MCF 10A (cell line): ENCODE results near the gene BAZ1A. TPM values are rescaled to one million over a fixed set of nuclear protein-coding genes. Genes with fewer than 3 reads are reported as not detected.

Experiments used
- BruUV-seq: library from RNA; stranded (reverse); fragments of 400-500 nt; replicated peaks from 2 replicates; lab custom pipeline; 2021; lab: Mats Ljungman, UMichigan
- CTCF ChIA-PET: fragments of 300-600 bp; sonication (Branson Sonifier 250); formaldehyde crosslinking; extraction: SDS; loops from one replicate; lab custom pipeline; 2021; ENCODE audit warnings: antibody characterized with exemption, inconsistent platforms; lab: Yijun Ruan, JAX
- POLR2A ChIA-PET: fragments of 300-600, 350-650 bp; sonication (Branson Sonifier 250); formaldehyde crosslinking; extraction: SDS; loops from one replicate; lab custom pipeline; 2020; ENCODE audit warnings: antibody characterized with exemption, inconsistent platforms; lab: Yijun Ruan, JAX
- DNase-seq: peaks from one replicate; pipeline ENCODE4 v3.0.0-alpha.2; 2018; ENCODE audit not compliant: unreplicated experiment
- H3K27ac Mint-ChIP-seq: one replicate; pipeline ENCODE4 v1.8.0; 2022; ENCODE audit warnings: mild to moderate bottlenecking, low read depth, mixed read lengths; ENCODE audit not compliant: unreplicated experiment
- H3K27me3 Mint-ChIP-seq: one replicate; pipeline ENCODE4 v1.8.0; 2022; ENCODE audit warnings: mixed read lengths; ENCODE audit not compliant: insufficient read depth, unreplicated experiment
- H3K36me3 Mint-ChIP-seq: one replicate; pipeline ENCODE4 v1.8.0; 2022; ENCODE audit warnings: mild to moderate bottlenecking, moderate library complexity, mixed read lengths; ENCODE audit not compliant: insufficient read depth, unreplicated experiment
- H3K4me1 Mint-ChIP-seq: one replicate; pipeline ENCODE4 v1.8.0; 2022; ENCODE audit warnings: mixed read lengths; ENCODE audit not compliant: insufficient read depth, unreplicated experiment
- H3K4me3 Mint-ChIP-seq: one replicate; pipeline ENCODE4 v1.8.0; 2022; ENCODE audit warnings: mild to moderate bottlenecking, moderate library complexity, mixed read lengths; ENCODE audit not compliant: unreplicated experiment
- H3K9me3 Mint-ChIP-seq: one replicate; pipeline ENCODE4 v1.8.0; 2022; ENCODE audit warnings: mixed read lengths; ENCODE audit not compliant: unreplicated experiment
- CTCF ChIP-seq: fragments of 200-600 bp; IDR thresholded peaks from one replicate; pipeline ENCODE4 v1.8.0; 2022; ENCODE audit warnings: antibody characterized with exemption, mild to moderate bottlenecking; ENCODE audit not compliant: unreplicated experiment
- intact Hi-C: fragments of 100-400 bp; cut with micrococcal nuclease; formaldehyde crosslinking; loops from 2 replicates; pipeline ENCODE4 v1.14.1; 2022
- total RNA-seq: library from RNA; stranded (reverse); gene quantifications from 2 replicates; pipeline ENCODE4 v1.2.3, GENCODE V29; 2022

BAZ1A gene
- total RNA-seq, 1 experiment from 2014 or later: 44.6 TPM

GRCh38 chr14:34833549-34834523 is 41.3 kb downstream of the BAZ1A start:
- no peak for DNase-seq
- no peaks in the 10 kb centered on the region for H3K27me3 Mint-ChIP-seq
- no TSS peak for BruUV-seq
- H3K27ac Mint-ChIP-seq: no peak overlapping the region
- H3K9me3 Mint-ChIP-seq: peaks cover 5% of the 10 kb centered on the region
- no peak overlapping the region for H3K4me3 Mint-ChIP-seq
- intact Hi-C loops: no loop called here
- ChIA-PET POLR2A (interaction anchor here (0.6 to 1.7 kb wide), 8 partner anchors 9 to 148 kb away, joined by 3 to 11 read pairs (median 3); partner anchors contain the start of gene BAZ1A), CTCF (interaction anchor here (0.7 to 1.0 kb wide), 2 partner anchors 13 to 36 kb away, joined by 3 read pairs; no protein-coding TSS in a partner anchor)
- TF ChIP-seq CTCF: no peak
- H3K4me1 Mint-ChIP-seq: peaks cover 6% of the 10 kb centered on the region
- H3K36me3 Mint-ChIP-seq: peaks cover 20% of the 10 kb centered on the region

GRCh38 chr14:34826661-34827060 is 48.5 kb downstream of the BAZ1A start:
- H3K36me3 Mint-ChIP-seq: peaks cover 72% of the 10 kb centered on the region
- no peak for TF ChIP-seq CTCF
- peak; percentile 38 for DNase-seq

GRCh38 chr14:34824826-34825225 is 50.3 kb downstream of the BAZ1A start:
- Mint-ChIP-seq H3K9me3 (peaks cover 3% of the 10 kb centered on the region), H3K27ac (no peak overlapping the region), H3K36me3 (peaks cover 85% of the 10 kb centered on the region), H3K4me1 (peaks cover 24% of the 10 kb centered on the region), H3K4me3 (no peak overlapping the region), H3K27me3 (no peaks in the 10 kb centered on the region)
- ChIA-PET CTCF (interaction anchor here (0.9 to 1.6 kb wide), 2 partner anchors 87 to 154 kb away, joined by 3 to 4 read pairs; no protein-coding TSS in a partner anchor), POLR2A (no interaction called here)
- DNase-seq: no peak
- BruUV-seq: no TSS peak
- intact Hi-C loops: no loop called here
- TF ChIP-seq CTCF: no peak

More at GRCh38 chr14:34826661-34827060, 48.5 kb downstream of the BAZ1A start:
- ChIA-PET POLR2A (interaction anchor here (1.1 to 1.9 kb wide), 2 partner anchors 39 to 46 kb away, joined by 4 read pairs; no protein-coding TSS in a partner anchor), CTCF (interaction anchor here (0.6 to 1.1 kb wide), 2 partner anchors 13 to 154 kb away, joined by 3 read pairs; no protein-coding TSS in a partner anchor)
- intact Hi-C loops: no loop called here
- Mint-ChIP-seq H3K4me1 (peaks cover 25% of the 10 kb centered on the region), H3K27me3 (no peaks in the 10 kb centered on the region), H3K27ac (no peak overlapping the region), H3K4me3 (no peak overlapping the region), H3K9me3 (peaks cover 5% of the 10 kb centered on the region)
- BruUV-seq: no TSS peak

- ChIA-PET CTCF (interaction anchor here (0.5 to 0.9 kb wide), 3 partner anchors 100 to 589 kb away, joined by 3 to 4 read pairs (median 3); no protein-coding TSS in a partner anchor), POLR2A (no interaction called here)
- Mint-ChIP-seq H3K27ac (no peak overlapping the region), H3K27me3 (no peaks in the 10 kb centered on the region), H3K36me3 (peaks cover 88% of the 10 kb centered on the region), H3K9me3 (no peaks in the 10 kb centered on the region), H3K4me3 (no peak overlapping the region), H3K4me1 (peaks cover 18% of the 10 kb centered on the region)
- TF ChIP-seq CTCF: no peak
- intact Hi-C loops: no loop called here
- BruUV-seq: no TSS peak
- no peak for DNase-seq
These were observed 50.9 kb downstream of the BAZ1A start for GRCh38 chr14:34824256-34824655.
